D721Med (cell line): ENCODE data around the gene SLF2.

Experiments used
- DNase-seq: peaks from one replicate; pipeline ENCODE4 v3.0.0; 2011; ENCODE audit warnings: low spot score; ENCODE audit not compliant: insufficient read length
- FAIRE-seq: peaks from 2 replicates; lab custom pipeline; 2011; peaks lifted over from hg19 to GRCh38; lab: Jason Lieb, UNC
- TF ChIP-seq, protein P1 (sequence below): IDR thresholded peaks from 2 replicates; pipeline ENCODE4 v1.5.1; 2012; ENCODE audit warnings: mild to moderate bottlenecking, control low read depth; ENCODE audit not compliant: insufficient read depth; ENCODE audit errors: missing control alignments

The SLF2 gene

GRCh38 chr10:100930368-100930767 is 17.6 kb downstream of the SLF2 start:
- TF ChIP-seq, protein P1, sequence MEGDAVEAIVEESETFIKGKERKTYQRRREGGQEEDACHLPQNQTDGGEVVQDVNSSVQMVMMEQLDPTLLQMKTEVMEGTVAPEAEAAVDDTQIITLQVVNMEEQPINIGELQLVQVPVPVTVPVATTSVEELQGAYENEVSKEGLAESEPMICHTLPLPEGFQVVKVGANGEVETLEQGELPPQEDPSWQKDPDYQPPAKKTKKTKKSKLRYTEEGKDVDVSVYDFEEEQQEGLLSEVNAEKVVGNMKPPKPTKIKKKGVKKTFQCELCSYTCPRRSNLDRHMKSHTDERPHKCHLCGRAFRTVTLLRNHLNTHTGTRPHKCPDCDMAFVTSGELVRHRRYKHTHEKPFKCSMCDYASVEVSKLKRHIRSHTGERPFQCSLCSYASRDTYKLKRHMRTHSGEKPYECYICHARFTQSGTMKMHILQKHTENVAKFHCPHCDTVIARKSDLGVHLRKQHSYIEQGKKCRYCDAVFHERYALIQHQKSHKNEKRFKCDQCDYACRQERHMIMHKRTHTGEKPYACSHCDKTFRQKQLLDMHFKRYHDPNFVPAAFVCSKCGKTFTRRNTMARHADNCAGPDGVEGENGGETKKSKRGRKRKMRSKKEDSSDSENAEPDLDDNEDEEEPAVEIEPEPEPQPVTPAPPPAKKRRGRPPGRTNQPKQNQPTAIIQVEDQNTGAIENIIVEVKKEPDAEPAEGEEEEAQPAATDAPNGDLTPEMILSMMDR = peak; percentile 3
- FAIRE-seq = peak; percentile 48
- no peak for DNase-seq

- peak; percentile 70 for FAIRE-seq
- no peak for DNase-seq
- TF ChIP-seq, protein P1 = peak; percentile 39
Observed at GRCh38 chr10:100934084-100934659, 21.4 kb downstream of the SLF2 start.

DNA sequence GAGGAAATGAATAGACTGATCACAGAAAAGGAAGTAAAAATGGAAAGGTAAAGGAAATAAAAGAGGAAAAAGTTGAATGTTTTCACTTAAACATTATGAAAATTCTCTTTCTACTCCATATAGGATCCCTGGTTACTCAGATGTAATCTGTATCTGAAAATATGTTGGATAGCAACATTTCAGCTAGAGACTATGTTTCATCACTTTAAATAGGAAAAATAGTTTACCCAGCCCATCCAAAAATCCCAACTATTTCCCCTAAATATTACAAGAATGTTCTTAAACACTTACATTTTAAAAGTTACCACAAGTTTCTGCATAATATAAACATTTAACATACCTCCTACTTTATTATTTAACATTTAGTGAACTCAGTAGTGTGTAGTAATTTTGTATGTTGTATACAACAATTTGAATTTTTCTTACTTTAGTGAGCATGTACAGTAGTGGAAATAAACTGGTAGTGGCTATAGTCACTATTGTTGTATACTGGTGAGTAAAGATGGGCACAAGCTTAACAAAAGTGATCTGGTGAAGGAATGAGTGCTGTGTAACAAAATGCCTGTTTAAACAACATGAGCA is 27.1 kb downstream of the SLF2 start:
- TF ChIP-seq, protein P1 = no peak
- no peak for FAIRE-seq
- DNase-seq = no peak

DNA sequence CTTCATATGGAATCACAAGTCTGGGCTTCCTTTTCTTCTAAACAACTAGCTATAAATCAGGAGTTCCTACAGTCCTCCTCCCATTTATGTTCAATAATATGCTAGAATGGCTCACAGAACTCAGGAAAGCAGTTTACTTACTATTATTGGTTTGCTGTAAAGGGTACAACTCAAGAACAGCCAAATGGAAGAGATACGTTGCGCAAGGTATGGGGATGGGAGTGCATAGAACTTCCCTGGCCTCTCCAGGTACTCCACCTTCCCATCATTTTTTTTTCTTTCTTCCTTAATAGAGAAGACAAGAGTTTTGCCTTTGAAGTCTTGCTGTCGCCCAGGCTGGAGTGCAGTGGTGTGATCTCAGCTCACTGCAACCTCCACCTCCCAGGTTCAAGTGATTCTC is 29.5 kb downstream of the SLF2 start:
- TF ChIP-seq, protein P1 = no peak
- DNase-seq (no peak), FAIRE-seq (no peak)

DNA sequence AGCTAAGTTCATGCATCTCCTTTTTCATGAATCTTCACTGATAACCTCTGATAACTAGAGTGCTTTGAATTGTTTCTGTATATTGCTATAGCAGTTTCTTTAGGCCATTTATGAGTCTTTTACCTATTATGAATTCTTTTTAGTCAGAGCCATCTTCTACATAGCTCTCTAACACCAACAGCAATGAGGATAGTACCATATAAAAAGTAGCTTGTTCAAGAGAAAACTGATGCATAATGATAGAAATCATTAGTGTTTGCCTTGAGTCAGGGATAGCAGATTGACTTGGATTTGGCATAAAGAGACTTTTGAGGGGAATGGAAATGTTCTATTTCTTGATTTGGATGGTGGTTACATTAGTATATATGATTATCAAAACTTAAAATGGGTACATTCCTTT is 30.7 kb downstream of the SLF2 start:
- no peak for DNase-seq
- FAIRE-seq = no peak
- TF ChIP-seq, protein P1 = no peak

- no peak for DNase-seq
- TF ChIP-seq, protein P1 = no peak
- no peak for FAIRE-seq
Observed at GRCh38 chr10:100945754-100946153, 33.0 kb downstream of the SLF2 start.

GRCh38 chr10:100948916-100949315 is 36.2 kb downstream of the SLF2 start:
- FAIRE-seq (no peak), DNase-seq (no peak)
- TF ChIP-seq, protein P1 = no peak
